ENCODE results near the gene MAPKAP1.

DNA sequence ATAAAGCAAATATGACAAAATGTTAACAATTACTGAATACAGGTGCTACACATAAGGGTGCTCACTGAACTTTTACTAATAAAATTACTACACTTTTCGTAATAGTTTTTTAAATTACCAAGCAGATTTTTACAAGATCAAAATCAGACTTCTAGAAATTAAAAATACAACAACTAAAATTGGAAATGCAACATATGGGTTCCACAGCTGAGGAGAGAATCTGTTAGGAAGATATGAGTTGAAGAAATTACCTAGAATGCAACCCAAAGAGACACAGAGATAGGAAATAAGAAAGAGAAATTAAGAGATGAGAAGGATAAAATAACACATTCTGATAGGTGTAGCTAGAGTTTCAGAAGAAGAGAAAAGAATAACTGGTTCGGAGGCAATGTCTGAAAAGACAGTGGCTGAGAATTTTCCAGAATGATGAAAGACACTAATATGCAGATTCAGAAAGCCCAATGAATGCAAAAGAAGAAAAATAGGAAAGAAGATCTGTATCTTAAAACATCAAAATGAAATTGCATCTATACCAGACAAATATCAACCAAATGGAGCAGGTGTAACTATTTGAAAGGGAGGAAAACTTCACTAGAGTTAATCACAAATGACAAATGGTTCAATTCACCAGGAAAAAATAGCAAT, 95.8 kb downstream of the MAPKAP1 start:
- TF ChIP-seq TAF7 (tag; IDR thresholded peaks at IDR 0.05) (no peak), ZC3H11A (IDR thresholded peaks at IDR 0.05; ENCODE audit: low read depth, low read length) (no peak), EZH2 (IDR thresholded peaks at IDR 0.05; ENCODE audit: borderline replicate concordance, low read depth, low read length) (no peak), ZNF561 (CRISPR knock-in tag; conservative IDR thresholded peaks at IDR 0.05) (no peak)
- TF ChIP-seq, protein P1, sequence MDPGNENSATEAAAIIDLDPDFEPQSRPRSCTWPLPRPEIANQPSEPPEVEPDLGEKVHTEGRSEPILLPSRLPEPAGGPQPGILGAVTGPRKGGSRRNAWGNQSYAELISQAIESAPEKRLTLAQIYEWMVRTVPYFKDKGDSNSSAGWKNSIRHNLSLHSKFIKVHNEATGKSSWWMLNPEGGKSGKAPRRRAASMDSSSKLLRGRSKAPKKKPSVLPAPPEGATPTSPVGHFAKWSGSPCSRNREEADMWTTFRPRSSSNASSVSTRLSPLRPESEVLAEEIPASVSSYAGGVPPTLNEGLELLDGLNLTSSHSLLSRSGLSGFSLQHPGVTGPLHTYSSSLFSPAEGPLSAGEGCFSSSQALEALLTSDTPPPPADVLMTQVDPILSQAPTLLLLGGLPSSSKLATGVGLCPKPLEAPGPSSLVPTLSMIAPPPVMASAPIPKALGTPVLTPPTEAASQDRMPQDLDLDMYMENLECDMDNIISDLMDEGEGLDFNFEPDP (CRISPR knock-in tag; IDR thresholded peaks at IDR 0.05): no peak
- TF ChIP-seq, protein P2, sequence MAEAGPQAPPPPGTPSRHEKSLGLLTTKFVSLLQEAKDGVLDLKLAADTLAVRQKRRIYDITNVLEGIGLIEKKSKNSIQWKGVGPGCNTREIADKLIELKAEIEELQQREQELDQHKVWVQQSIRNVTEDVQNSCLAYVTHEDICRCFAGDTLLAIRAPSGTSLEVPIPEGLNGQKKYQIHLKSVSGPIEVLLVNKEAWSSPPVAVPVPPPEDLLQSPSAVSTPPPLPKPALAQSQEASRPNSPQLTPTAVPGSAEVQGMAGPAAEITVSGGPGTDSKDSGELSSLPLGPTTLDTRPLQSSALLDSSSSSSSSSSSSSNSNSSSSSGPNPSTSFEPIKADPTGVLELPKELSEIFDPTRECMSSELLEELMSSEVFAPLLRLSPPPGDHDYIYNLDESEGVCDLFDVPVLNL (CRISPR knock-in tag; IDR thresholded peaks at IDR 0.05; ENCODE audit: low read depth): no peak
- TF ChIP-seq, protein P3, sequence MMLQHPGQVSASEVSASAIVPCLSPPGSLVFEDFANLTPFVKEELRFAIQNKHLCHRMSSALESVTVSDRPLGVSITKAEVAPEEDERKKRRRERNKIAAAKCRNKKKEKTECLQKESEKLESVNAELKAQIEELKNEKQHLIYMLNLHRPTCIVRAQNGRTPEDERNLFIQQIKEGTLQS (IDR thresholded peaks at IDR 0.05): no peak
- TF ChIP-seq, protein P3 (CRISPR knock-in tag; conservative IDR thresholded peaks at IDR 0.05): no peak
- TF ChIP-seq, protein P4, sequence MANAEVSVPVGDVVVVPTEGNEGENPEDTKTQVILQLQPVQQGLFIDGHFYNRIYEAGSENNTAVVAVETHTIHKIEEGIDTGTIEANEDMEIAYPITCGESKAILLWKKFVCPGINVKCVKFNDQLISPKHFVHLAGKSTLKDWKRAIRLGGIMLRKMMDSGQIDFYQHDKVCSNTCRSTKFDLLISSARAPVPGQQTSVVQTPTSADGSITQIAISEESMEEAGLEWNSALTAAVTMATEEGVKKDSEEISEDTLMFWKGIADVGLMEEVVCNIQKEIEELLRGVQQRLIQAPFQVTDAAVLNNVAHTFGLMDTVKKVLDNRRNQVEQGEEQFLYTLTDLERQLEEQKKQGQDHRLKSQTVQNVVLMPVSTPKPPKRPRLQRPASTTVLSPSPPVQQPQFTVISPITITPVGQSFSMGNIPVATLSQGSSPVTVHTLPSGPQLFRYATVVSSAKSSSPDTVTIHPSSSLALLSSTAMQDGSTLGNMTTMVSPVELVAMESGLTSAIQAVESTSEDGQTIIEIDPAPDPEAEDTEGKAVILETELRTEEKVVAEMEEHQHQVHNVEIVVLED (CRISPR knock-in tag; IDR thresholded peaks at IDR 0.05): no peak

Data from K562 (cell line).